VCaP (cell line): ENCODE measurements around the gene UBE4B.

Experiments used
- H3K27ac ChIP-seq: fragments of 450-650 bp; 2 replicates; pipeline ENCODE4 v1.5.1; 2017
- CTCF ChIP-seq: fragments of 450-650 bp; conservative IDR thresholded peaks from 2 replicates; pipeline ENCODE4 v1.5.1; 2017; ENCODE audit warnings: mild to moderate bottlenecking, moderate library complexity

Gene UBE4B

DNA sequence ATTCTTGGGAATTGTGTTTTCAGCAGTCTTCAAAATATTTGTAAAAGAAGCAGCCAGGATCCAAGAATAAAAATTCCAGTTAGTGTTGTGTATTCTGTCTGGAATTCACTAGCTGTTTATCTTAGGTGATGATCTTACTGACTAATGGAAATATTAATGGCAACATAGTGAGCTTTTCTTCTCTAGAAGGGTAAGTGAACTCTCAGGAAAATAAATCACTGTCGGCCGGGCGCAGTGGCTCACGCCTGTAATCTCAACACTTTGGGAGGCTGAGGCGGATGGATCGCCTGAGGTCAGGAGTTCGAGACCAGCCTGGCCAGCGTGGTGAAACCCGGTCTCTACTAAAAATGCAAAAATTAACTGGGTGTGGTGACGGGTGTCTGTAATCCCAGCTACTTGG, 90.2 kb downstream of the UBE4B start:
- no peak for TF ChIP-seq CTCF
- no peak overlapping the region for H3K27ac ChIP-seq

- H3K27ac ChIP-seq = no peak overlapping the region
- TF ChIP-seq CTCF = no peak
Measured at GRCh38 chr1:10128101-10128765, 95.5 kb downstream of the UBE4B start.

DNA sequence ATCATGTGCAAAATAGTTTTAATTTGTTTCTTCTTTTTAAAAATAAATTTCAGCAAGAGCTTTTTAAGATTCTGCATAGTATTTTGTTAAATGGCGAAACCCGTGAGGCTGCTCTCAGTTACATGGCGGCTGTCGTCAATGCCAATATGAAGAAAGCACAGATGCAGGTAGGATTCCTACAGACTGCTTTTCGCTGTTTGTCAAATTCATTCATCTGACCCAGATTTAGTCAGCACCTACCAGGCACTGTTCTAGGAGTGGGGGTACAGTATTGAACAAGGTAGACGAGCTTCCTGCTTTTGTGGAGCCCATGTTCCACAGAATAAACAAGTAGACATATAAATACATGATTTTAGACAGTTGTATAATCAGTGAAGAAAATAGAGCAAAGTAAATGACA, 99.6 kb downstream of the UBE4B start:
- H3K27ac ChIP-seq = no peak overlapping the region
- no peak for TF ChIP-seq CTCF

- no peak for TF ChIP-seq CTCF
- H3K27ac ChIP-seq = no peak overlapping the region
Measured at GRCh38 chr1:10132852-10133251, 100.1 kb downstream of the UBE4B start.

- no peak for TF ChIP-seq CTCF
- no peak overlapping the region for H3K27ac ChIP-seq
Measured at GRCh38 chr1:10140981-10141380, 108.2 kb downstream of the UBE4B start.

GRCh38 chr1:10143961-10144485, 111.3 kb downstream of the UBE4B start:
- TF ChIP-seq CTCF = no peak
- H3K27ac ChIP-seq = no peak overlapping the region

- no peak overlapping the region for H3K27ac ChIP-seq
- no peak for TF ChIP-seq CTCF
Measured at GRCh38 chr1:10146391-10146790, 113.6 kb downstream of the UBE4B start.
